Amygdala (tissue), 56 donors: ENCODE data around the gene UBE4A.

Source experiments
- DNase-seq, 56 donors: peaks; one replicate each; lab custom pipeline; 2025; lab: John Stamatoyannopoulos, UW

UBE4A gene

DNA sequence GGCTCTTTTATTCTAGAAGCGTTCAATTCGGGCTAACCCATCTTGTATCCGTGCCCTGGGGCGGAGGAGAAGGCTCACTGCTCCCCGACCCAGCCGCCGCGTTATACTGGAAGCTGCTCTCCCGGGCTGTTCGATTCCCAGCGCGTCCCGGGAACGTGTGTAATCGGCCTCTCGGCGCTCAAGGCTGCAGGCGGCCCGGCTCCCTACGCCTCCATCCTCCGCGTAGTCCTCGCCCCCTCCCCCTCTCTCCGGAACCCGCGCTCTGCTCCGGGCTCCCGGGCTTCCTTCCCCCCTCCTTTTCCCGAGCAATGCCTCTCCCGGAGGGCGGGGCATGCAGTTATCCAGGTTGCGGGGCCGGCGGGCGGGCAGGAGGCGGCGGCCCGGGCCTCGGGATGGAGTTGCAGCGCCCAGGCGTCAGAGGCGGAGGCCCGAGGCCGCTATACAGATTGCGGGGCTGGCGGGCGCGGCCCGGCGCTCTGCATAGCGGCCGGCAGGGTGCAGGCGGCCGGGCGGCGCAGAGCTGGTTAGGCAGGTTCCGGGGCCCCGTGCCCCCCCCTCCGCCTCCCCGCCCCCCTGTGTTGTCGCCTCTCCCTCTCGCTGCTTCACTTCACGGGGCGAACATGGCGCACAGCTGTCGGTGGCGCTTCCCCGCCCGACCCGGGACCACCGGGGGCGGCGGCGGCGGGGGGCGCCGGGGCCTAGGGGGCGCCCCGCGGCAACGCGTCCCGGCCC lies 76.7 kb downstream of the UBE4A start, which contains the start of gene KMT2A:
Gene KMT2A (plus strand): TSS at position 600 of the 732 bp plus-strand sequence. CDS start 21 bp downstream, at position 621.
- DNase-seq, result peak in 54 of 56 donors; percentile 68 to 98 (median 94)

DNA sequence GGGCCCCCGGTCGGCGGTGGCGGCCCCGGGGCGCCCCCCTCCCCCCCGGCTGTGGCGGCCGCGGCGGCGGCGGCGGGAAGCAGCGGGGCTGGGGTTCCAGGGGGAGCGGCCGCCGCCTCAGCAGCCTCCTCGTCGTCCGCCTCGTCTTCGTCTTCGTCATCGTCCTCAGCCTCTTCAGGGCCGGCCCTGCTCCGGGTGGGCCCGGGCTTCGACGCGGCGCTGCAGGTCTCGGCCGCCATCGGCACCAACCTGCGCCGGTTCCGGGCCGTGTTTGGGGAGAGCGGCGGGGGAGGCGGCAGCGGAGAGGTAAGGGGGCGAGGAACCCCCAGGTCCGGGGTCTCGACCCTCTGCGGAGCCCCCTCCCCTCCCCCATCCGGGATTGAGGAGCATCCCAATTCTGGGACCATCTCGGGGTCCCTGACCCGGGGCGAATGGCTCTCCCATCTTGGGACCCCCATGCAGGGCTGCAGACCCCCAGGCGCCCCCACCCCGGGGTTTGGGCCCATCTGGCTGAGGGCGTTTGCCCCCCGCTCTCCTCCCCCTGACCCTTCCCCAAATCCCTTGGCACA lies 77.3 kb downstream of the UBE4A start:
- peak in 2 of 56 donors; percentile 51 to 74 for DNase-seq

DNA sequence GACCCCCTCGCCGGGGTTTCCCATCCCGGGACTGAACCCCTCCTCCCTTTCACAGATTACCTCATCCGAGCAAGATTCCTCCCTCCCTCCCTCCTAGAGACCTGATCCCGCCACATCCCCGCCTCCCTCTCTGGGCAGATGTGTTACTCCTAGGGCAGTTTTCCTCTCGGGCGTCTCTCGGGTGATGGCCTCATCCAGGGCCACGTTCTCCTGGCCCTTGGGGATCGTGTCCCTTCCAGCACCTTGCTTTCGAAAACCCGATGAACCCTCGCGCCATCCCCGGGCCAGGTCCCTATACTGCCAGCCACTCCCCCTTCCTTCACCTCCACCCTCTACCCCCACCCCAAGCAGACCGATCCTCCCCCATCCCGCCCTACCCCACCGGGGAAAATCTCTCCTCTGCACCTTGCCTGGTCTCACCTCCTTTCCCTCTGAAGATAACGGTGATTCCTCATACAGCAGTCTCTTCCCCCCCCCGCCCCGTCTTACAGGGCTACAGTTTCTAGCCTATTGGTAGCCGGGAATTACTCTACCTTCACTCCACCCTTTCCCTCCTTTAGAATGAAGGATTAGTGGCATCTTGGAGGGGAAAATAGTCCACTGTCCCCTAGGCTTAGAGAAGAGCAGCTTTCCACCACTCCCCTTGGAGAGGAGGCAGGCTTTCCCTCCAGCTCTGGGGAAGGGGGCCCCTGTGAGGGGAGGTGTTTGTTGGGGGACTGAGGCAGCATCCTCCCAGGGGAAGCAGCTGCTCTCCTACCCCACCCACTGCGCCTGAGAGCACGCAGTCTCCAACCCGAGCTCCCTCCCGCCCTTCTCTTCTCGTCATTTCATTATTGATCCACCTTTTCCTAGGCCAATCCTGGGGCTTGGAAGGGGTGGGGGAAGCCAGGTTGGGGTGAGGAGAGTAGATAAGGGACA lies 78.1 kb downstream of the UBE4A start:
- DNase-seq, result peak in 18 of 56 donors; percentile 9 to 74 (median 32)

DNA sequence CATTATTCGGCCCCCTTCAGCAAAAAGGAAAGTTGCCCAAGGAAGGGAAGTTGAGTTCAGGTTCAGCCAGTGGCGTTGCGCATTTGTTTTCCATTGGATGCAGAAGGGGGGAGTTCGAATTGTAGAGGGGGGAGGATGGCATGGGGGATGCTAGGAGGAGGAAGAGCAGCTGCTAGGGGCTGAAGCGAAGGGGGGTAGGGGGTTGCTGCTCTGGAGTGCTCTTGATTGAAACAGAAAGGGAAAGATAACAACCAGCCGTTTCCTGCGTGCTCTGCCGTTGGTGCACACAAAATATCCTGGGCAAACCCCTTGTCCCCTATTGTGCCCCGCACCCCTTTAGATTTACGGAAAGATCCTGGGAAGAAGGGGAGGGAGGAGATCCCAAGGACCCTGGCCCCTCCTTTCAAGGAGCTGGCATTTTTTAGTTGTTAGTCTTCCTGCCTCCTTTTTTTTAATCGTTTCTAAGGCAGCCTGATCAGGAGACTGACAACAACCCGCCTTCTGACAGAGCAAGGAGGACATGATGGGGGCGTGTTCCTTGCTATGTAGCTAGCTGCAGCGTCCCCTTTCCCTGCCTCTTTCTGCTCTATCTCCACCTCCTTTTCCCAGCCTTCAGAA lies 79.0 kb downstream of the UBE4A start:
- peak in 31 of 56 donors; percentile 11 to 70 (median 41) for DNase-seq

DNA sequence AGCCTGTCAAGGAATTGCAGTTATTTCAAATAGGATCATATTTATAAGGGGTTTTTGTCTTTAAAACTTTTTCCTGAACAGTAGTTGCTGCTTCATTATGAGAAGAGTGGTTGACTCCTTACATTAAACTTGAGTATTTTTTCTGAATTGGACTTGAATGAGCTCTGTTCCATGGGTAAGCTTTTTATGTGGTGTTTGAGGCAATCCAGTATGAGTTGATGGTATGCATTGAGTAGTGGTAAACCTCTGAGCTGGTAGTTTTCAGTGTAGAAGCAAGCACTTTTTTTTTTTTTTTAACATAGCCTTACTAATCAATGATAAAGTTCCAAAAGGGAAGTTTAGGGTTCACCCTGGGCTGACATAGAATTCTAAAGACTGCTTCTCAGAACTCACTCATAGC lies 80.2 kb downstream of the UBE4A start:
- no peak for DNase-seq

DNA sequence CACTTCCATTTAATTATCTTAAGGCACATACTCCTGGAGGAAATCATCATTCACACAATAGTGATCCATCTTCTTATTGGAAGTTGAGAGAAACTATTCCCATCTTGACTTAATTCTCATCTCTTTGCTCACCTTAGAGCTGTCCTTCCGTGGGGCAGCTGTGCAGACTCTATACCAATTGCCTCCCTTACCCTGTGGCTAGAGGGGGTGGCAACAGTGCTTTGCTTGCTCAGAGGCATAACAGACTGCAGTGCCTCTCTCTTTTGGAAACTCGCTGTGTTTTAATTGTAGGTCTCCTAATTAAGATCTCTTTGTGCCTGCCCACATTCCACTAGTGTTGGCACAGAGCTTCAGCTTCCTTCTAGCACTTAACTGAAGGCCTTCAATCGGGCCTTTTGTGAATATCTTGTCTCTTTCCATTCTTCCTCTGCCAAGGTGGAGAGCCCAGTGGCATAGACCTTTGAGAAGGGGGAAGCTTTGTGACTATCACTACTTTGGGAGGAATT lies 82.4 kb downstream of the UBE4A start:
- DNase-seq, result peak in 2 of 56 donors; percentile 11 to 16

DNA sequence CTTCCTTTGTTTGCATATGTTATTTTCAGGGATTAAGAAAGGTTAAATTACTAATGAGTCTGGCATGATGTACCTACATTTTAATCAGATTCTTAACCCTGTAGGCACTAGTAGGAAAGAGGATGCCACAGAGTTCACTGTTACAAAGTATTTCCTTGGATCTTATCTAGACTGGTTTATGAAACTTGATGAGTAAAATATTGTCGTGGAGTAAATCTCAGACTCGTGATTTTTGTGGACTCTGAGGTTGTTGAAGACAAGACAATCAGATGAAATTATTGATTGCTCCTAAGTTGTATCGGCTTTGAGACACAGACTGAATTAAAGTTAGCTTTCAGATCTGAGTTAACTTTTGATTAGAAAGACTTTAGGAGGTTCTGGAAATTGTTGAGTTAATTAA lies 82.9 kb downstream of the UBE4A start:
- no peak for DNase-seq

DNA sequence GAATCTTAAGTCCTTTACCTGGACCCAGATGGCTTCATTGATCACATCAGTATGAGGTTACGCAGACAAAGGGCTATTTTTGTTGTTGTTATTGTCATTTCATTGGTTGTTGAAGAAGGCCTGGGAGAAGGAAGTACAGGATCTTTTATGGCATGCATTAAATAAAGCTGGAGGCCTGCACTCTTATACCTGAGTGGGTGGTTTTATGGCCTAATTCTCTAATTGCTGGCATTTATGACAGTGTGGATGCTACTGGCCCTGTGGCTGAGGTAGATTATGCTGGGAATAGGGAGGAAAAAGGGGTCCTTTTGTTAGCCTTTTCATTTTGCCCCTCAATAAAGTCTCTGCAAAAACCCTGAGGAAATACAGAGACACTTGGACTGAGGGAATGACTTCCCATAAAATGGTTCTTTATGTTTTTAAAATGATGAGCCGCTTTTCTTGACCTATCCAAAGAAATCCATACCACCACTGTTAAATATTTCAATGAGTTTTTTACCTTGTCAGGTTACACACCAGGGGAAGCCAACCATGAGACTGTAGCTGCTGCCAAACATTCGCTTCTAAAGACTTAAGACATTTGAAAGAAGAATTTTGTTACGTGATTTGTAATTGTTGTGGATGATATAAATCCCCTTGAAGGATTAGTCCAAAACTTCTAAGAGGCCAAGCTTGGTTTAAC lies 83.6 kb downstream of the UBE4A start:
- DNase-seq, result no peak

DNA sequence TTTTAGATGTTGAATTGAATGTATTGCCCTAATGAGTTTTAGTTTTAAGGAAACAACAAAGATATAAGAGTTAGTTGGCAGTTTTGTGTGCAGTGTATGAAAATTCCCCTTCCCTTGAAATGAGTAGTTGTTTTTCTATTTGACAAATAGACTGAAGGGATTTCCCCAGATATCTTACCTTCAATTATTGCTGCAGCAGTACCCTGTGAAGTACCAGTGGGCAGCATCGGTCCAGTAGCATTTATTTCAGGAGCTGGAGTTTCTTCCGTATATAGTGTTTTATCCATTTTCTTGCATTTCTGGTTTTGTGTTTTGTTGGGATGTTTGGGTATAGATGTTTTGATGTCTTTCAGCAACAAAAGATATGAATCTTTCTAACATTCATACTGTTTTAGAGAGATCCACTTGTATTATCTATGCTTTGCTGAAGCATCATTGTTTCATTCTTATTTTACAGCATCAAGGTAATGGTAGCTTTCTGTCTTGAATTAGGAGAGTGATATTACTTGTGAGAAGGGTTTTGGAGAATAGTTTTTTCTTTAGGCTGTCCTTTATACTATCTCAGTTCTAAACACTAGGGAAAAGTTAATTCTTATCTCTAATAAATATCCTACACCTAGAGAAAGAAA lies 84.3 kb downstream of the UBE4A start:
- DNase-seq, result no peak

DNA sequence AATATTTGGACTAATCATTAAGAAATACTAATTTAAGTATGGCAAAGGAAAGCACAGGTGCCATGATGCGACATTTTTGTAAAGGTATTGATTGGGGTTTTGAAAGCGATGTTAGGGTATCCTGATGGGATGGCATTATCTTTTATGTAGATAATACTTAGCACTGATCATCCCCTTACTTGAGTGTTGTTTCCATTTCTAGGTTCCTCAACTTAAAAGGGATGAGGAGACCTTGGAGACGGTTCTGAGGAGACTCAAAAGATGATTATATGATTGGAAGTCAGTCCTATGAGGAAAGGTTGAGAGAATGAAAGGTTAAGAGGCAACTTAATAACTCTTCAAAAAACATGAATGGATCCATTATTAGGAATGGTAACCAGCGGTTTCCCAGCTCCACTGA lies 88.0 kb downstream of the UBE4A start:
- DNase-seq, result no peak

DNA sequence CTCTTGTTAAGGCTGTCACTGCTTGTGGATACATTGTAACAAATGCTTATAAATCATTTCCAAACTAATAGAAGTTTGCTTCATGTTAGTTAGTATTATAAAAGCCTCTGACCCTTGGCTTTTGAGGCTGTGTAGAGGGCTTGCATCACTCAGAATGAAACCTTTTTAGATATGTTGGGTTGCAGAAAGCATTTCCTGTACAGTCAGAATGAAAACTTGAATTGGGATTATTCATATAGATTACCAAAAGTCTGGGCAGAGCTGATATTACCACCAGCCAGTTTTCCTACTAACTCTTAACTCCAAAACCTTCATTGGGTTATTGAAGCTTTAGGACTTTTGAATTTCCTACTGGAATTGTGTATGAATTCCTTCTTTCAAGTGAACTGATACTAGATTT lies 88.9 kb downstream of the UBE4A start:
- no peak for DNase-seq
